HEK293 (cell line): Measurements from ENCODE around the gene FHL3.
A peak's percentile ranks its signal among the peaks of the same experiment; 100 is the strongest.

Source experiments
- CTCF ChIA-PET: fragments of 350-600 bp; formaldehyde crosslinking; extraction: SDS; loops from one replicate; lab custom pipeline; 2021; ENCODE audit warnings: antibody characterized with exemption; lab: Yijun Ruan, JAX
- POLR2A ChIA-PET: fragments of 300-600 bp; formaldehyde crosslinking; extraction: SDS; loops from one replicate; lab custom pipeline; 2020; ENCODE audit warnings: antibody characterized with exemption, inconsistent platforms; lab: Yijun Ruan, JAX
- H3K27ac ChIP-seq: fragments of 200-500 bp; sonication (Bioruptor generic); 2 replicates; pipeline ENCODE4 v1.5.1; 2014; ENCODE audit warnings: low read depth, low read length, control low read depth, inconsistent platforms; ENCODE audit errors: extremely low read depth
- H3K36me3 ChIP-seq, 2 experiments: fragments of 200-500 bp in 1 of 2; sonication (Bioruptor generic) in 1 of 2; 1 replicate in 1 of 2; 2 replicates in 1 of 2; pipeline ENCODE4 v1.5.1; 2014 to 2017; ENCODE audit warnings: inconsistent platforms in 2 of 2, low read length in 2 of 2; ENCODE audit not compliant: control insufficient read depth in 2 of 2, insufficient read depth in 1 of 2
- H3K4me1 ChIP-seq: fragments of 200-500 bp; sonication (Bioruptor generic); 2 replicates; pipeline ENCODE4 v1.5.1; 2014; ENCODE audit warnings: mild to moderate bottlenecking, low read length, inconsistent platforms; ENCODE audit not compliant: control insufficient read depth, insufficient read depth
- H3K4me3 ChIP-seq: 2 replicates; pipeline ENCODE4 v1.5.1; 2011; ENCODE audit warnings: low read depth, mild to moderate bottlenecking, control low read depth, low read length, moderate library complexity
- H3K9me3 ChIP-seq: fragments of 200-500 bp; sonication (Bioruptor generic); 2 replicates; pipeline ENCODE4 v1.5.1; 2014; ENCODE audit warnings: low read depth, low read length, inconsistent platforms; ENCODE audit not compliant: control insufficient read depth, insufficient read depth
- CTCF ChIP-seq: fragments of 450-650 bp; formaldehyde crosslinking; IDR thresholded peaks from 2 replicates; pipeline ENCODE4 v1.5.1; 2016; ENCODE audit warnings: missing biosample characterization, missing genetic modification characterization
- GLIS2 ChIP-seq: fragments of 450-650 bp; formaldehyde crosslinking; IDR thresholded peaks from 2 replicates; pipeline ENCODE4 v1.5.1; 2016; ENCODE audit warnings: missing biosample characterization, missing genetic modification characterization
- HOXD13 ChIP-seq: sonication (generic); formaldehyde crosslinking; IDR thresholded peaks from 2 replicates; pipeline ENCODE4 v1.8.0; 2022; ENCODE audit warnings: missing genetic modification reagents, borderline replicate concordance
- SP3 ChIP-seq: fragments of 450-650 bp; formaldehyde crosslinking; IDR thresholded peaks from 2 replicates; pipeline ENCODE4 v1.5.1; 2016; ENCODE audit warnings: missing biosample characterization, missing genetic modification characterization
- TSHZ1 ChIP-seq: fragments of 450-650 bp; formaldehyde crosslinking; IDR thresholded peaks from 2 replicates; pipeline ENCODE4 v1.5.1; 2016; ENCODE audit warnings: missing biosample characterization, missing genetic modification characterization, borderline replicate concordance
- WT1 ChIP-seq: fragments of 450-650 bp; formaldehyde crosslinking; IDR thresholded peaks from 2 replicates; pipeline ENCODE4 v1.5.1; 2016; ENCODE audit warnings: missing biosample characterization, missing genetic modification characterization
- ZBTB11 ChIP-seq: fragments of 450-650 bp; formaldehyde crosslinking; conservative IDR thresholded peaks from 2 replicates; pipeline ENCODE4 v1.5.1; 2016; ENCODE audit warnings: low read depth, missing biosample characterization, missing genetic modification characterization
- ZFHX2 ChIP-seq: fragments of 450-650 bp; formaldehyde crosslinking; conservative IDR thresholded peaks from 2 replicates; pipeline ENCODE4 v1.5.1; 2016; ENCODE audit warnings: missing biosample characterization, missing genetic modification characterization
- ZNF248 ChIP-seq: fragments of 450-650 bp; formaldehyde crosslinking; IDR thresholded peaks from 2 replicates; pipeline ENCODE4 v1.5.1; 2017; ENCODE audit warnings: missing biosample characterization, missing genetic modification characterization
- ZNF335 ChIP-seq: fragments of 450-650 bp; formaldehyde crosslinking; conservative IDR thresholded peaks from 2 replicates; pipeline ENCODE4 v1.5.1; 2016; ENCODE audit warnings: missing biosample characterization, missing genetic modification characterization
- ZNF37A ChIP-seq: fragments of 450-650 bp; IDR thresholded peaks from 2 replicates; pipeline ENCODE4 v1.5.1; 2018; ENCODE audit warnings: missing biosample characterization, missing genetic modification characterization
- ZNF501 ChIP-seq: fragments of 450-650 bp; formaldehyde crosslinking; IDR thresholded peaks from 2 replicates; pipeline ENCODE4 v1.5.1; 2016; ENCODE audit warnings: missing biosample characterization, missing genetic modification characterization
- ZNF513 ChIP-seq: fragments of 450-650 bp; IDR thresholded peaks from 2 replicates; pipeline ENCODE4 v1.5.1; 2018; ENCODE audit warnings: missing biosample characterization, missing genetic modification characterization
- ZNF558 ChIP-seq: fragments of 450-650 bp; formaldehyde crosslinking; IDR thresholded peaks from 2 replicates; pipeline ENCODE4 v1.5.1; 2016; ENCODE audit warnings: missing biosample characterization, missing genetic modification characterization
- ZNF654 ChIP-seq: fragments of 450-650 bp; formaldehyde crosslinking; IDR thresholded peaks from 2 replicates; pipeline ENCODE4 v1.5.1; 2016; ENCODE audit warnings: low read depth, missing biosample characterization, missing genetic modification characterization
- ZNF658 ChIP-seq: fragments of 450-650 bp; formaldehyde crosslinking; IDR thresholded peaks from 2 replicates; pipeline ENCODE4; 2016; ENCODE audit warnings: missing biosample characterization, missing genetic modification characterization
- TF ChIP-seq, protein P1 (sequence below): fragments of 450-650 bp; formaldehyde crosslinking; IDR thresholded peaks from 2 replicates; pipeline ENCODE4 v1.5.1; 2016; ENCODE audit warnings: missing biosample characterization, missing genetic modification characterization
- TF ChIP-seq, protein P2 (sequence below): fragments of 450-650 bp; formaldehyde crosslinking; IDR thresholded peaks from 2 replicates; pipeline ENCODE4 v1.5.1; 2016; ENCODE audit warnings: missing biosample characterization, missing genetic modification characterization
- TF ChIP-seq, protein P3 (sequence below): IDR thresholded peaks from 2 replicates; pipeline ENCODE4 v1.6.1; 2011; ENCODE audit warnings: mild to moderate bottlenecking, low read depth, low read length, borderline replicate concordance

The FHL3 gene

GRCh38 chr1:38026592-38027200 is 21.4 kb upstream of the FHL3 start:
- peaks cover 21 to 60% of the 10 kb centered on the region in 2 experiments for H3K36me3 ChIP-seq
- ChIA-PET CTCF (interaction anchor here (0.6 to 5.6 kb wide), 21 partner anchors 9 to 1445 kb away, joined by 3 to 27 read pairs (median 4); partner anchors contain the start of genes SF3A3 and UTP11), POLR2A (interaction anchor here (1.1 kb wide), 2 partner anchors 8 to 809 kb away, joined by 3 to 7 read pairs; no protein-coding TSS in a partner anchor)
- no peak overlapping the region for H3K27ac ChIP-seq
- peaks cover 19% of the 10 kb centered on the region for H3K4me1 ChIP-seq
- H3K4me3 ChIP-seq: no peak overlapping the region
- no peaks in the 10 kb centered on the region for H3K9me3 ChIP-seq
- no peak for TF ChIP-seq ZNF248 (tag by site-specific recombination)
- TF ChIP-seq ZNF513: no peak
- no peak for TF ChIP-seq ZBTB11 (tag by site-specific recombination)
- TF ChIP-seq, protein P1, sequence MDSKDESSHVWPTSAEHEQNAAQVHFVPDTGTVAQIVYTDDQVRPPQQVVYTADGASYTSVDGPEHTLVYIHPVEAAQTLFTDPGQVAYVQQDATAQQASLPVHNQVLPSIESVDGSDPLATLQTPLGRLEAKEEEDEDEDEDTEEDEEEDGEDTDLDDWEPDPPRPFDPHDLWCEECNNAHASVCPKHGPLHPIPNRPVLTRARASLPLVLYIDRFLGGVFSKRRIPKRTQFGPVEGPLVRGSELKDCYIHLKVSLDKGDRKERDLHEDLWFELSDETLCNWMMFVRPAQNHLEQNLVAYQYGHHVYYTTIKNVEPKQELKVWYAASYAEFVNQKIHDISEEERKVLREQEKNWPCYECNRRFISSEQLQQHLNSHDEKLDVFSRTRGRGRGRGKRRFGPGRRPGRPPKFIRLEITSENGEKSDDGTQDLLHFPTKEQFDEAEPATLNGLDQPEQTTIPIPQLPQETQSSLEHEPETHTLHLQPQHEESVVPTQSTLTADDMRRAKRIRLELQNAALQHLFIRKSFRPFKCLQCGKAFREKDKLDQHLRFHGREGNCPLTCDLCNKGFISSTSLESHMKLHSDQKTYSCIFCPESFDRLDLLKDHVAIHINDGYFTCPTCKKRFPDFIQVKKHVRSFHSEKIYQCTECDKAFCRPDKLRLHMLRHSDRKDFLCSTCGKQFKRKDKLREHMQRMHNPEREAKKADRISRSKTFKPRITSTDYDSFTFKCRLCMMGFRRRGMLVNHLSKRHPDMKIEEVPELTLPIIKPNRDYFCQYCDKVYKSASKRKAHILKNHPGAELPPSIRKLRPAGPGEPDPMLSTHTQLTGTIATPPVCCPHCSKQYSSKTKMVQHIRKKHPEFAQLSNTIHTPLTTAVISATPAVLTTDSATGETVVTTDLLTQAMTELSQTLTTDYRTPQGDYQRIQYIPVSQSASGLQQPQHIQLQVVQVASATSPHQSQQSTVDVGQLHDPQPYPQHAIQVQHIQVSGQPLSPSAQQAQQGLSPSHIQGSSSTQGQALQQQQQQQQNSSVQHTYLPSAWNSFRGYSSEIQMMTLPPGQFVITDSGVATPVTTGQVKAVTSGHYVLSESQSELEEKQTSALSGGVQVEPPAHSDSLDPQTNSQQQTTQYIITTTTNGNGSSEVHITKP (tag by site-specific recombination): no peak
- TF ChIP-seq ZNF501 (tag by site-specific recombination): no peak
- TF ChIP-seq SP3: no peak
- TF ChIP-seq ZNF335 (tag by site-specific recombination): no peak
- TF ChIP-seq, protein P2, sequence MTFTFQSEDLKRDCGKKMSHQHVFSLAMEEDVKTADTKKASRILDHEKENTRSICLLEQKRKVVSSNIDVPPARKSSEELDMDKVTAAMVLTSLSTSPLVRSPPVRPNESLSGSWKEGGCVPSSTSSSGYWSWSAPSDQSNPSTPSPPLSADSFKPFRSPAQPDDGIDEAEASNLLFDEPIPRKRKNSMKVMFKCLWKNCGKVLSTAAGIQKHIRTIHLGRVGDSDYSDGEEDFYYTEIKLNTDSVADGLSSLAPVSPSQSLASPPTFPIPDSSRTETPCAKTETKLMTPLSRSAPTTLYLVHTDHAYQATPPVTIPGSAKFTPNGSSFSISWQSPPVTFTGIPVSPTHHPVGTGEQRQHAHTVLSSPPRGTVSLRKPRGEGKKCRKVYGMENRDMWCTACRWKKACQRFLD (tag by site-specific recombination): no peak
- TF ChIP-seq TSHZ1: no peak
- TF ChIP-seq ZFHX2: no peak
- 0 out of 2 replicates have a peak, but pooled peaks have one; percentile 22 for TF ChIP-seq GLIS2 (tag by site-specific recombination)
- TF ChIP-seq HOXD13: no peak
- TF ChIP-seq, protein P3, sequence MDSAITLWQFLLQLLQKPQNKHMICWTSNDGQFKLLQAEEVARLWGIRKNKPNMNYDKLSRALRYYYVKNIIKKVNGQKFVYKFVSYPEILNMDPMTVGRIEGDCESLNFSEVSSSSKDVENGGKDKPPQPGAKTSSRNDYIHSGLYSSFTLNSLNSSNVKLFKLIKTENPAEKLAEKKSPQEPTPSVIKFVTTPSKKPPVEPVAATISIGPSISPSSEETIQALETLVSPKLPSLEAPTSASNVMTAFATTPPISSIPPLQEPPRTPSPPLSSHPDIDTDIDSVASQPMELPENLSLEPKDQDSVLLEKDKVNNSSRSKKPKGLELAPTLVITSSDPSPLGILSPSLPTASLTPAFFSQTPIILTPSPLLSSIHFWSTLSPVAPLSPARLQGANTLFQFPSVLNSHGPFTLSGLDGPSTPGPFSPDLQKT: no peak
- peak; percentile 79 for TF ChIP-seq CTCF (tag by site-specific recombination)
- TF ChIP-seq ZNF37A: no peak
- TF ChIP-seq ZNF658 (tag by site-specific recombination): no peak
- TF ChIP-seq ZNF654 (tag by site-specific recombination): peak; percentile 89
- no peak for TF ChIP-seq ZNF558 (tag by site-specific recombination)
- no peak for TF ChIP-seq WT1 (tag by site-specific recombination)
